ENCODE results near the gene WDHD1. TPM values are rescaled to one million over a fixed set of nuclear protein-coding genes. Genes with fewer than 3 reads are reported as not detected.
"Not testable (repeated sequence)": the region's sequence is repeated elsewhere in the genome, so short reads cannot be mapped to it uniquely, and the experiment has no call there.

The WDHD1 gene
- total RNA-seq, 4 donors from 2014 or later, result 1.2 to 2.3 (median 1.9) TPM

- Histone ChIP-seq H3K36me3 (peaks cover 0 to 3% of the 10 kb centered on the region in 2 donors), H3K27me3 (no peaks in the 10 kb centered on the region), H3K4me1 (peaks cover 13 to 23% of the 10 kb centered on the region in 2 donors), H3K27ac (no peak overlapping the region), H3K9me3 (no peaks in the 10 kb centered on the region), H3K4me3 (replicated peaks in 1 of 3) (no peak overlapping the region)
- intact Hi-C loops (cut with DNase I), result no loop called here
- DNase-seq, result no peak
- 32 to 55% methylated on average over 2 of the region's 2 CpGs for whole genome bisulfite sequencing, 2 donors
- TF ChIP-seq, protein P1, sequence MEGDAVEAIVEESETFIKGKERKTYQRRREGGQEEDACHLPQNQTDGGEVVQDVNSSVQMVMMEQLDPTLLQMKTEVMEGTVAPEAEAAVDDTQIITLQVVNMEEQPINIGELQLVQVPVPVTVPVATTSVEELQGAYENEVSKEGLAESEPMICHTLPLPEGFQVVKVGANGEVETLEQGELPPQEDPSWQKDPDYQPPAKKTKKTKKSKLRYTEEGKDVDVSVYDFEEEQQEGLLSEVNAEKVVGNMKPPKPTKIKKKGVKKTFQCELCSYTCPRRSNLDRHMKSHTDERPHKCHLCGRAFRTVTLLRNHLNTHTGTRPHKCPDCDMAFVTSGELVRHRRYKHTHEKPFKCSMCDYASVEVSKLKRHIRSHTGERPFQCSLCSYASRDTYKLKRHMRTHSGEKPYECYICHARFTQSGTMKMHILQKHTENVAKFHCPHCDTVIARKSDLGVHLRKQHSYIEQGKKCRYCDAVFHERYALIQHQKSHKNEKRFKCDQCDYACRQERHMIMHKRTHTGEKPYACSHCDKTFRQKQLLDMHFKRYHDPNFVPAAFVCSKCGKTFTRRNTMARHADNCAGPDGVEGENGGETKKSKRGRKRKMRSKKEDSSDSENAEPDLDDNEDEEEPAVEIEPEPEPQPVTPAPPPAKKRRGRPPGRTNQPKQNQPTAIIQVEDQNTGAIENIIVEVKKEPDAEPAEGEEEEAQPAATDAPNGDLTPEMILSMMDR (IDR thresholded peaks at IDR 0.05), result no peak
- TF ChIP-seq POLR2A (IDR thresholded peaks at IDR 0.05), result no peak
Observed at GRCh38 chr14:55031190-55031589, 4.3 kb upstream of the WDHD1 start.

DNA sequence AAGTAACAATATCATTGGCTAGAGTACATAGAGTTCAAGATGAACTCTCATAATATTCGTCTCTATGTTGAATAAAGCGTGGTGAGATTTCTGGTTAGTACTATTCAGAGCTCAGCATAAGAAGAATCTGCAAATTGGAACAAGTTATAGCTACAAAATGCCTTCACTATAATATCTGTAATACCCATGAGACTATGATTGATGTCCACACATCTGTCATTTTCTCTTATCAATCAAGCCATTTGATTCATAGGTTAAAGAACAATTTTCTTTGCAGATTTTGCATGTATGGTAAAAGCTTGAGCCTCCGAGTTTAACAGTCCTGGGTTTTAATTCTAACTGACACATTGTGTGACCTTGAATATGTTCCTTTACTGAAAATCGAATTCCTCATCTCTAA lies 1.6 kb upstream of the WDHD1 start:
- Histone ChIP-seq H3K27me3 (no peaks in the 10 kb centered on the region), H3K36me3 (no peaks in the 10 kb centered on the region), H3K4me1 (peaks cover 13 to 26% of the 10 kb centered on the region in 2 donors), H3K9me3 (no peaks in the 10 kb centered on the region), H3K27ac (no peak overlapping the region), H3K4me3 (replicated peaks in 1 of 3) (no peak overlapping the region)
- DNase-seq, result no peak
- 70 to 72% methylated on average over 4 of the region's 4 CpGs for WGBS, 2 donors
- intact Hi-C loops (cut with DNase I), result no loop called here
- TF ChIP-seq POLR2A (IDR thresholded peaks at IDR 0.05), result no peak
- TF ChIP-seq, protein P1 (IDR thresholded peaks at IDR 0.05), result no peak

DNA sequence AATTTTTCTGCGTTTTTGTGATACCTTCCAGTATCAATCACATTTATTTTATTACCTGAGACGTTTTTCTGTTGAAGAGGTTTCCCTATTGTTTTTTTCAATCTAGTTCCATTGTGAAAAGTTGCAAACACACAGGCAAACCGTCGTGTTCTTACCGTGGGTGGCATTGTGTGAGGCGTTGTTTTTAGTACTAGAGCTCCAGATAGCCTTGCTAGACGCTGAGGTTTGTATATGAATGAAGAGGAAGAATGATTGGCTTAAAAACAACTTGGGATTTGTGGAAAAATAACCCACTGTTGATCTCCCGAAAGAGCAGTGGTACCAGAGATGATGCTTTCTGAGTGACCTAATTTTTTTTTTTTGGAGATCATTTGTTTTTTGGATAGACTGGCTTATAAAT lies 1.2 kb upstream of the WDHD1 start:
- H3K27ac ChIP-seq, result no peak overlapping the region
- no peaks in the 10 kb centered on the region for H3K36me3 ChIP-seq
- intact Hi-C loops (cut with DNase I), result no loop called here
- H3K27me3 ChIP-seq, result no peaks in the 10 kb centered on the region
- TF ChIP-seq POLR2A (IDR thresholded peaks at IDR 0.05), result no peak
- TF ChIP-seq, protein P1 (IDR thresholded peaks at IDR 0.05), result no peak
- no peak for DNase-seq
- H3K4me1 ChIP-seq, result peaks cover 13 to 26% of the 10 kb centered on the region in 2 donors
- peak overlapping the region in 2 of 3 donors; percentile 43 to 75 for H3K4me3 ChIP-seq (replicated peaks in 1 of 3)
- WGBS, 2 donors, result 5 to 9% methylated on average over 8 of the region's 8 CpGs
- H3K9me3 ChIP-seq, result no peaks in the 10 kb centered on the region

GRCh38 chr14:55026441-55026792 lies 482 bp downstream of the WDHD1 start:
- peak overlapping the region in 2 of 3 donors; percentile 36 to 74 for H3K27ac ChIP-seq
- 3 to 4% methylated on average over 9 of the region's 9 CpGs for WGBS, 2 donors
- peak overlapping the region in 2 of 3 donors; percentile 8 to 75 for H3K4me3 ChIP-seq (replicated peaks in 1 of 3)
- H3K36me3 ChIP-seq, result no peaks in the 10 kb centered on the region
- no peaks in the 10 kb centered on the region for H3K27me3 ChIP-seq
- DNase-seq, result no peak
- H3K4me1 ChIP-seq, result peaks cover 13 to 26% of the 10 kb centered on the region in 2 donors
- no peaks in the 10 kb centered on the region for H3K9me3 ChIP-seq
- TF ChIP-seq, protein P1 (IDR thresholded peaks at IDR 0.05), result no peak
- TF ChIP-seq POLR2A (IDR thresholded peaks at IDR 0.05), result no peak
- intact Hi-C loops (cut with DNase I), result no loop called here

GRCh38 chr14:55025948-55026347 lies 951 bp downstream of the WDHD1 start:
- no peak overlapping the region for H3K27ac ChIP-seq
- H3K4me1 ChIP-seq, result peaks cover 13 to 26% of the 10 kb centered on the region in 2 donors
- WGBS, 2 donors, result 26 to 35% methylated on average over 7 of the region's 7 CpGs
- no peak for DNase-seq
- no peaks in the 10 kb centered on the region for H3K36me3 ChIP-seq
- no peak overlapping the region for H3K4me3 ChIP-seq (replicated peaks in 1 of 3)
- intact Hi-C loops (cut with DNase I), result no loop called here
- TF ChIP-seq, protein P1 (IDR thresholded peaks at IDR 0.05), result no peak
- no peak for TF ChIP-seq POLR2A (IDR thresholded peaks at IDR 0.05)
- H3K27me3 ChIP-seq, result no peaks in the 10 kb centered on the region
- no peaks in the 10 kb centered on the region for H3K9me3 ChIP-seq

DNA sequence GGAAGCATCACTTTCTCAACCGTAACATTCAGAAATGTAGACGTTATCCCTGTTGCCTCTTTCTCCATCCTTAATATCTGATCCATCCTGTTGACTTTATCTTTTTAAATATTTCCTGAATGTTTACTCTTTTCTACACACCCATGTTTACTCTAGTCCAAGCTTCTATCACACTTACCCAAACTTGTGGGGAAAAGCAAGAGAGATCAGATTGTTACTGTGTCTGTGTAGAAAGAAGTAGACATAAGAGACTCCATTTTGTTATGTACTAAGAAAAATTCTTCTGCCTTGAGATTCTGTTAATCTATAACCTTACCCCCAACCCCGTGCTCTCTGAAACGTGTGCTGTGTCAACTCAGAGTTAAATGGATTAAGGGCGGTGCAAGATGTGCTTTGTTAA lies 2.5 kb downstream of the WDHD1 start:
- intact Hi-C loops (cut with DNase I); DNase-seq; H3K27ac ChIP-seq; H3K4me3 ChIP-seq (replicated peaks in 1 of 3); H3K36me3 ChIP-seq; H3K9me3 ChIP-seq; H3K27me3 ChIP-seq: not testable (repeated sequence)
- peaks cover 13 to 19% of the 10 kb centered on the region in 2 donors for H3K4me1 ChIP-seq
- 63 to 85% methylated on average over 5 of the region's 5 CpGs for WGBS, 2 donors

Data from thyroid gland (tissue), 4 donors.